SU-DHL-6 (cell line): ENCODE data around the gene MYL3.

Source experiments
- H2AFZ ChIP-seq: fragments of 200-600 bp; sonication (generic); 2 replicates; pipeline ENCODE4 v1.6.1; 2014; ENCODE audit warnings: low read depth, mild to moderate bottlenecking, moderate library complexity, mixed read lengths, antibody characterized with exemption, low read length; ENCODE audit not compliant: severe bottlenecking
- H3F3A ChIP-seq: fragments of 200-600 bp; shearing (Covaris generic); 2 replicates; pipeline ENCODE4 v1.6.0; 2016; ENCODE audit warnings: antibody characterized with exemption, mild to moderate bottlenecking; ENCODE audit not compliant: insufficient read depth
- H3K27ac ChIP-seq: fragments of 200-600 bp; sonication (generic); 2 replicates; pipeline ENCODE4 v1.5.1; 2016; ENCODE audit warnings: low read depth, mild to moderate bottlenecking, low read length, moderate library complexity, mixed read lengths
- H3K27me3 ChIP-seq: fragments of 200-600 bp; sonication (generic), shearing (Covaris generic); 2 replicates; pipeline ENCODE4 v1.6.0; 2014; ENCODE audit warnings: mild to moderate bottlenecking, low read length
- H3K36me3 ChIP-seq: fragments of 200-600 bp; sonication (generic); 2 replicates; pipeline ENCODE4 v1.6.1; 2014; ENCODE audit warnings: mild to moderate bottlenecking, low read length, mixed read lengths
- H3K4me2 ChIP-seq: fragments of 300-600, 200-600 bp; shearing (Covaris generic), sonication (generic); 2 replicates; pipeline ENCODE4 v1.6.0; 2014; ENCODE audit warnings: low read length, low read depth, mild to moderate bottlenecking; ENCODE audit not compliant: poor library complexity, severe bottlenecking
- H3K4me3 ChIP-seq: fragments of 200-600 bp; sonication (generic); 2 replicates; pipeline ENCODE4 v1.5.1; 2014; ENCODE audit warnings: antibody characterized with exemption, low read length, mild to moderate bottlenecking, mixed read lengths; ENCODE audit not compliant: insufficient read depth, poor library complexity, severe bottlenecking
- H3K79me2 ChIP-seq: fragments of 200-600 bp; sonication (generic); 2 replicates; pipeline ENCODE4 v1.6.1; 2014; ENCODE audit warnings: mild to moderate bottlenecking, low read length, moderate library complexity; ENCODE audit not compliant: insufficient read depth
- H3K9ac ChIP-seq: fragments of 200-600 bp; sonication (generic); 2 replicates; pipeline ENCODE4 v1.7.0; 2014; ENCODE audit warnings: mild to moderate bottlenecking, low read length
- H3K9me2 ChIP-seq: fragments of 200-600 bp; sonication (generic); replicated peaks from 2 replicates; pipeline ENCODE4 v1.6.1; 2014; ENCODE audit warnings: low read length; ENCODE audit not compliant: insufficient read depth
- H3K9me3 ChIP-seq: fragments of 200-600 bp; sonication (generic); 2 replicates; pipeline ENCODE4 v1.6.1; 2014; ENCODE audit warnings: low read length, mixed read lengths; ENCODE audit not compliant: insufficient read depth
- H4K20me1 ChIP-seq: fragments of 200-600 bp; sonication (generic); 2 replicates; pipeline ENCODE4 v1.6.1; 2014; ENCODE audit warnings: low read depth, mild to moderate bottlenecking, antibody characterized with exemption, low read length, moderate library complexity, mixed read lengths
- EZH2phosphoT487 ChIP-seq: fragments of 200-600 bp; sonication (generic), shearing (Covaris generic); conservative IDR thresholded peaks from 2 replicates; pipeline ENCODE4 v1.6.1; 2018; ENCODE audit warnings: mild to moderate bottlenecking, antibody characterized with exemption, low read length, moderate library complexity, mixed read lengths
- TF ChIP-seq, protein P1 (sequence below): fragments of 200-600 bp; sonication (generic); IDR thresholded peaks from one replicate; pipeline ENCODE4 v1.5.1; 2017; ENCODE audit warnings: antibody characterized with exemption, mild to moderate bottlenecking, low read length, moderate library complexity; ENCODE audit not compliant: insufficient read depth, poor library complexity, severe bottlenecking

The MYL3 gene

DNA sequence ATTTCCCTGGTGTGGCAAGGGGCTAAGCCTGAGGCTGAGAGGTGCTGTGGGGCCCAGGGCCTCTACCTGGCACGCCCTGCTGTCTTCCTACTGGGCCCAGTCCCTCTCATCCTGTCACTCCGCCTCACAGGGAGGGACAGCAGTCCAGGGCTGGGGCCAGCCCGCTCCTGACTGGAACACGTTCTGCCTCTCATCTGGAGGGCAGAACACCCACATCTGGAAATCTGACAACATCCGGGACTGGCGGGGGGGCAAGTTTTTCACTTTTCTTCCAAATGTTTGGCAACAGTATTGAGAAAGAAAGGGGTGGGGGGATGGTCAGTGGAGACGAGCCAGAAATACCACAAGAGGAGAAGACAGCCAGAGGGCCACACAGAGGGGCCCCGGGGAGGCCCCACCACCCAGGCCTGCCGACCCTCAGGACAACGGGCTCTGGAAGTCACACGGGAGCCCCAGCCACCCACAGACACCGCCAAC, 1.8 kb upstream of the MYL3 start:
- no peak overlapping the region for H3K4me3 ChIP-seq
- H3F3A ChIP-seq: no peaks in the 10 kb centered on the region
- H3K4me2 ChIP-seq: no peak overlapping the region
- no peaks in the 10 kb centered on the region for H3K9me3 ChIP-seq
- H2AFZ ChIP-seq: no peak overlapping the region
- H3K9me2 ChIP-seq: no peaks in the 10 kb centered on the region
- no peak overlapping the region for H3K27ac ChIP-seq
- H3K27me3 ChIP-seq: no peaks in the 10 kb centered on the region
- TF ChIP-seq, protein P1, sequence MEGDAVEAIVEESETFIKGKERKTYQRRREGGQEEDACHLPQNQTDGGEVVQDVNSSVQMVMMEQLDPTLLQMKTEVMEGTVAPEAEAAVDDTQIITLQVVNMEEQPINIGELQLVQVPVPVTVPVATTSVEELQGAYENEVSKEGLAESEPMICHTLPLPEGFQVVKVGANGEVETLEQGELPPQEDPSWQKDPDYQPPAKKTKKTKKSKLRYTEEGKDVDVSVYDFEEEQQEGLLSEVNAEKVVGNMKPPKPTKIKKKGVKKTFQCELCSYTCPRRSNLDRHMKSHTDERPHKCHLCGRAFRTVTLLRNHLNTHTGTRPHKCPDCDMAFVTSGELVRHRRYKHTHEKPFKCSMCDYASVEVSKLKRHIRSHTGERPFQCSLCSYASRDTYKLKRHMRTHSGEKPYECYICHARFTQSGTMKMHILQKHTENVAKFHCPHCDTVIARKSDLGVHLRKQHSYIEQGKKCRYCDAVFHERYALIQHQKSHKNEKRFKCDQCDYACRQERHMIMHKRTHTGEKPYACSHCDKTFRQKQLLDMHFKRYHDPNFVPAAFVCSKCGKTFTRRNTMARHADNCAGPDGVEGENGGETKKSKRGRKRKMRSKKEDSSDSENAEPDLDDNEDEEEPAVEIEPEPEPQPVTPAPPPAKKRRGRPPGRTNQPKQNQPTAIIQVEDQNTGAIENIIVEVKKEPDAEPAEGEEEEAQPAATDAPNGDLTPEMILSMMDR: no peak
- no peak for TF ChIP-seq EZH2phosphoT487
- H3K36me3 ChIP-seq: no peaks in the 10 kb centered on the region
- H3K79me2 ChIP-seq: no peaks in the 10 kb centered on the region
- no peak overlapping the region for H3K9ac ChIP-seq
- H4K20me1 ChIP-seq: no peaks in the 10 kb centered on the region

DNA sequence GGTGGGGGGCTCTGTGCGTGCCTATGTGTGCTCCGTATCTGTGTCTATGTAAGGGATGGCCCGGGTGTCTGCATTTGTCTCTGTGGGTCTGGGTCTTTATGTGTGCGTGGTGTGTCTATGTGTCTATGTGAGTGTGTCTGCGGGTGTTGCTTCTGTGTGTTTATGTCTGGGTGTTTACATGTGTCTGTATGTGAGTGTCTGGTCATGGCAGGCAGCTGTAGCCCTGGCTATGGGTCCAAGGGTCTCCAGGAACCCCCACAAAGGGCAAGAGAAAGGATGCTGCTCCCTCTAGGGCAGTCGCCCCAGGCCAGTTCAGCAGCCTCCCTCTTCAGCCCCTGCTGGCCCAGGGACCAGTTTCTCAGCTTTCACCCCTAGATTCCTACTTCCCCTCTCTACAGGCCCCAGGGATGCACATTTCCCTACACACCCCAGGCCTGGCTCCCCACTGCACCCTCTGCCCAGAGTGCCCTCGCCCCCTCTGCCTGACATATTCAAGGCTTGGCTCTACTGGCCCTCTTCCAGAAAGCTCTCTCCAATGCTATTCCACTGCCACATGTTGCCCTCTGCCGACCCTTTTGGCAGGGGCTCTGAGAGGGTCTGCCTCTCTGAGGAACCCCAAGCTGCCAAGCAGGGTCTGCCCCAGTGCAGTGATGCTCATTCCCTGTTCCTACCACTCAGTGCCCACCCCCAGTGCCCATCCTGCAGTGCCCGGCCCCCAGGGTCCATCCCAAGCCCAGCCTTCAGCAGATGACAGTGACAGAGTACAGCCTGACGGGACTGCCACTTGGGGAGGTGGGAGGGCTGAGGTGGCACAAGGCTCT, 1.0 kb upstream of the MYL3 start:
- TF ChIP-seq, protein P1: no peak
- no peak for TF ChIP-seq EZH2phosphoT487
- no peak overlapping the region for H3K27ac ChIP-seq
- no peak overlapping the region for H3K9ac ChIP-seq
- no peaks in the 10 kb centered on the region for H3K27me3 ChIP-seq
- no peaks in the 10 kb centered on the region for H3F3A ChIP-seq
- H3K79me2 ChIP-seq: no peaks in the 10 kb centered on the region
- H3K4me2 ChIP-seq: no peak overlapping the region
- no peaks in the 10 kb centered on the region for H4K20me1 ChIP-seq
- H3K9me2 ChIP-seq: no peaks in the 10 kb centered on the region
- H2AFZ ChIP-seq: no peak overlapping the region
- H3K36me3 ChIP-seq: no peaks in the 10 kb centered on the region
- no peak overlapping the region for H3K4me3 ChIP-seq
- H3K9me3 ChIP-seq: no peaks in the 10 kb centered on the region

DNA sequence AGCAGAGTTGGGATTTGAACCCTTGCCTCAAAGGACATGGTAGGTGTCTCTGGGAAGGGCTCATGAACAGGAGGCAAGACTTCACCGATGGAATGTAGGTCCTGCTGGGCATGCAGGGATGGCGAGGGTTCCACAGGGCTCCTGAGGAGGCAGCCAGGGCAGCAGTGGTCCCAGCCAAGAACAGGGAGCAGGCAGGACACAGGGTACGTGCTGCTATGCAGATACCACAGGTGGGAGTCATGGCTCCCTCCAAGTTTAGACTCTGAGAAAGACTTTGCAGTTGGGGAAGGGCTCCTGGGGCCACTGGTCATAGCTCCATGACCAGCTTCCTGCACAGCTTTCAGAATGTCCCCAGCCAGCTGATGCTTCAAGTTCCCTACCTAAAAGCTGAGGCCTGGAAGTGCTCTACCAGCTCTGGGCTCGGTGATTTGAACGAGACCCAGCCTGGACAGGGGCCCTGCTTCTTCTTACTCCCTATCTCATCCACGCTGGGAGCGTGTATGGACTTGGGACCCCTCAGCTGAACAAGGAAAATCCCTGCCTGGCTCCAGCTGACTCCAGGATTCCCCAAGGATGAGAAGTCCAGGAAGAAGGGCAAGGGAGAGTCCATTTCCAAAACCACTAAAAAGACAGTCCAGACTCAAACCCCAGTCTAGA, 747 bp downstream of the MYL3 start:
- Histone ChIP-seq H3K9me2 (no peaks in the 10 kb centered on the region), H3F3A (no peaks in the 10 kb centered on the region), H2AFZ (no peak overlapping the region), H3K4me3 (no peak overlapping the region), H3K27ac (no peak overlapping the region), H3K9ac (no peak overlapping the region), H3K79me2 (no peaks in the 10 kb centered on the region), H3K36me3 (no peaks in the 10 kb centered on the region), H3K4me2 (no peak overlapping the region), H3K27me3 (no peaks in the 10 kb centered on the region), H3K9me3 (no peaks in the 10 kb centered on the region), H4K20me1 (no peaks in the 10 kb centered on the region)
- TF ChIP-seq, protein P1: no peak
